GM12878 (cell line): ENCODE data around the gene TRNT1. TPM values are rescaled to one million over a fixed set of nuclear protein-coding genes. Genes with fewer than 3 reads are reported as not detected.

Experiments used
- BCLAF1 ChIP-seq: fragments of 450-650 bp; IDR thresholded peaks from 2 replicates; pipeline ENCODE4 v1.6.1; 2017; ENCODE audit warnings: antibody characterized with exemption, mild to moderate bottlenecking, moderate library complexity
- CREM ChIP-seq: IDR thresholded peaks from 2 replicates; pipeline ENCODE4 v1.6.1; 2014; ENCODE audit warnings: antibody characterized with exemption, low read depth
- CTCF ChIP-seq, 3 experiments: IDR thresholded peaks in 2 of 3; conservative IDR thresholded peaks in 1 of 3; 2 replicates each; pipeline ENCODE4 v1.5.1; 2011; ENCODE audit warnings: low read depth in 3 of 3, low read length in 3 of 3, mild to moderate bottlenecking in 3 of 3, control low read depth in 2 of 3, moderate library complexity in 2 of 3, inconsistent platforms in 1 of 3, mixed read lengths in 1 of 3; ENCODE audit not compliant: control insufficient read depth in 2 of 3, insufficient read depth in 1 of 3; ENCODE audit errors: extremely low read depth in 1 of 3
- E2F8 ChIP-seq: fragments of 450-650 bp; IDR thresholded peaks from 2 replicates; pipeline ENCODE4 v1.6.1; 2018; ENCODE audit warnings: mild to moderate bottlenecking, low read depth, moderate library complexity; ENCODE audit not compliant: partially characterized antibody
- HDAC2 ChIP-seq: fragments of 200-600 bp; sonication (generic); IDR thresholded peaks from 2 replicates; pipeline ENCODE4 v1.6.1; 2017
- MEF2B ChIP-seq: fragments of 450-650 bp; IDR thresholded peaks from 2 replicates; pipeline ENCODE4 v1.6.1; 2018; ENCODE audit warnings: mild to moderate bottlenecking, moderate library complexity; ENCODE audit not compliant: partially characterized antibody, poor library complexity, severe bottlenecking
- PAX8 ChIP-seq: fragments of 450-650 bp; IDR thresholded peaks from 2 replicates; pipeline ENCODE4 v1.6.1; 2017; ENCODE audit warnings: mild to moderate bottlenecking, moderate library complexity
- PKNOX1 ChIP-seq: fragments of 450-650 bp; IDR thresholded peaks from 2 replicates; pipeline ENCODE4 v1.6.1; 2016; ENCODE audit warnings: mild to moderate bottlenecking
- POLR2A ChIP-seq: IDR thresholded peaks from 2 replicates; pipeline ENCODE4 v1.6.1; 2011; ENCODE audit warnings: low read depth, mild to moderate bottlenecking, low read length
- SMARCA5 ChIP-seq: fragments of 450-650 bp; IDR thresholded peaks from 2 replicates; pipeline ENCODE4 v1.6.1; 2017; ENCODE audit warnings: mild to moderate bottlenecking
- TARDBP ChIP-seq: IDR thresholded peaks from 2 replicates; pipeline ENCODE4 v1.6.1; 2016; ENCODE audit warnings: borderline replicate concordance
- USF1 ChIP-seq: IDR thresholded peaks from 2 replicates; pipeline ENCODE4 v1.6.1; 2011; ENCODE audit warnings: borderline replicate concordance, low read depth, mild to moderate bottlenecking, moderate library complexity, mixed read lengths, low read length; ENCODE audit not compliant: insufficient read depth; ENCODE audit errors: extremely low read length
- ZBED1 ChIP-seq: IDR thresholded peaks from 2 replicates; pipeline ENCODE4 v1.6.1; 2016; ENCODE audit warnings: borderline replicate concordance
- ZBTB4 ChIP-seq: fragments of 450-650 bp; formaldehyde crosslinking; IDR thresholded peaks from 2 replicates; pipeline ENCODE4 v1.4.0; 2022; ENCODE audit warnings: mild to moderate bottlenecking, moderate library complexity
- ZNF622 ChIP-seq: fragments of 450-650 bp; IDR thresholded peaks from 2 replicates; pipeline ENCODE4 v1.6.1; 2017; ENCODE audit warnings: mild to moderate bottlenecking, inconsistent platforms
- polyA plus RNA-seq, 11 experiments: library from polyadenylated mRNA; depleted of rRNA in 4 of 11; unstranded in 6 of 11; stranded (reverse) in 5 of 11; fragments of >200 nt; fragmentation: Nextera tagmentation in 4 of 11; fragmentation: Illumina TruSeq in 1 of 11; extraction: Ambion mirVana in 4 of 11; extraction: Trizol in 1 of 11; gene quantifications; 1 replicate in 1 of 11; 2 replicates in 10 of 11; pipeline versions ENCODE4 v1.2.1 to v1.2.3, GENCODE V29; 2011 to 2016; ENCODE audit warnings: inconsistent platforms in 2 of 11, missing spikeins in 2 of 11, low read depth in 1 of 11
- total RNA-seq, 4 experiments: library from RNA; depleted of rRNA in 3 of 4; stranded (reverse); fragments of >200 nt in 3 of 4; fragmentation: Illumina TruSeq in 1 of 4; extraction: Trizol in 1 of 4; gene quantifications; 2 replicates each; pipeline versions ENCODE4 v1.2.1 to v1.2.3, GENCODE V29; 2013 to 2021

The TRNT1 gene
- total and polyA plus RNA-seq, 10 of the 15 experiments (the other 5 are each of a cell fraction or from before 2014, with no cell fraction given): 28.6 to 54.9 (median 36.6) TPM

GRCh38 chr3:3126477-3127431 is at the start of gene TRNT1 (continued):
- TF ChIP-seq CREM (peak; percentile 92), TARDBP (no peak), ZNF622 (no peak), ZBED1 (peak; percentile 53; the same call in 1 of the 2 replicates), MEF2B (peak; percentile 72), E2F8 (no peak), BCLAF1 (no peak), SMARCA5 (0 out of 2 replicates have a peak, but pooled peaks have one; percentile 17), PAX8 (no peak), ZBTB4 (CRISPR knock-in tag) (peak; percentile 44; the same call in 1 of the 2 replicates), PKNOX1 (no peak), CTCF (IDR thresholded peaks at IDR 0.05 in 2 of 3, conservative IDR thresholded peaks at IDR 0.05 in 1 of 3; ENCODE audit: control insufficient read depth in 2 of 3, extremely low read depth in 1 of 3, insufficient read depth in 1 of 3, low read depth in 3 of 3, low read length in 3 of 3) (no peak), HDAC2 (no peak), USF1 (peak; percentile 65), POLR2A (peak; percentile 98)
